Suprapubic skin (tissue), 4 donors: ENCODE results near the gene FCN2. TPM values are rescaled to one million over a fixed set of nuclear protein-coding genes. Genes with fewer than 3 reads are reported as not detected.

Experiments
- DNase-seq, 2 donors: peaks; one replicate each; pipeline ENCODE4 v3.0.0-alpha.2; 2019; ENCODE audit warnings: low spot score in 2 of 2
- H3K27ac ChIP-seq: fragments of 200-600 bp; sonication (generic); one replicate; pipeline ENCODE4 v1.5.1; 2019
- H3K27me3 ChIP-seq: fragments of 200-600 bp; sonication (generic); one replicate; pipeline ENCODE4 v1.5.1; 2019
- H3K36me3 ChIP-seq: fragments of 200-600 bp; sonication (generic); one replicate; pipeline ENCODE4 v1.5.1; 2019
- H3K4me1 ChIP-seq: fragments of 200-600 bp; sonication (generic); one replicate; pipeline ENCODE4 v1.5.1; 2019
- H3K4me3 ChIP-seq: fragments of 200-600 bp; sonication (generic); one replicate; pipeline ENCODE4 v1.5.1; 2019; ENCODE audit warnings: mild to moderate bottlenecking
- H3K9me3 ChIP-seq: fragments of 200-600 bp; sonication (generic); one replicate; pipeline ENCODE4 v1.5.1; 2019
- EP300 ChIP-seq: sonication (generic); formaldehyde crosslinking; IDR thresholded peaks from one replicate; pipeline ENCODE4 v1.6.1; 2017; ENCODE audit warnings: antibody characterized with exemption
- POLR2A ChIP-seq, 2 donors: fragments of 450-650 bp; IDR thresholded peaks; one replicate each; pipeline ENCODE4 v1.6.1; 2017; ENCODE audit warnings: antibody characterized with exemption in 2 of 2, mild to moderate bottlenecking in 2 of 2, moderate library complexity in 2 of 2
- POLR2AphosphoS5 ChIP-seq, 3 donors: sonication (generic); formaldehyde crosslinking; IDR thresholded peaks; one replicate each; pipeline ENCODE4 v1.6.1; 2017; ENCODE audit warnings: antibody characterized with exemption in 3 of 3
- WGBS: methylation state at CpG from one replicate; pipeline ENCODE4 v1.1.5; 2018; 5-methylcytosine and 5-hydroxymethylcytosine counted together
- total RNA-seq, 4 donors: library from RNA; depleted of rRNA; stranded (reverse); fragments of >200 nt; gene quantifications; one replicate each; pipeline ENCODE4 v1.1.0, GENCODE V29; 2016
- TF ChIP-seq, protein P1 (sequence below), 2 donors: fragments of 200-600 bp in 1 of 2; fragments of 450-650 bp in 1 of 2; sonication (generic) in 1 of 2; IDR thresholded peaks; one replicate each; pipeline ENCODE4 v1.5.1; 2016 to 2019; ENCODE audit warnings: antibody characterized with exemption in 2 of 2, mild to moderate bottlenecking in 1 of 2, moderate library complexity in 1 of 2

FCN2 gene
- total RNA-seq, 4 donors from 2014 or later, result 1.4 TPM; not detected in 3

DNA sequence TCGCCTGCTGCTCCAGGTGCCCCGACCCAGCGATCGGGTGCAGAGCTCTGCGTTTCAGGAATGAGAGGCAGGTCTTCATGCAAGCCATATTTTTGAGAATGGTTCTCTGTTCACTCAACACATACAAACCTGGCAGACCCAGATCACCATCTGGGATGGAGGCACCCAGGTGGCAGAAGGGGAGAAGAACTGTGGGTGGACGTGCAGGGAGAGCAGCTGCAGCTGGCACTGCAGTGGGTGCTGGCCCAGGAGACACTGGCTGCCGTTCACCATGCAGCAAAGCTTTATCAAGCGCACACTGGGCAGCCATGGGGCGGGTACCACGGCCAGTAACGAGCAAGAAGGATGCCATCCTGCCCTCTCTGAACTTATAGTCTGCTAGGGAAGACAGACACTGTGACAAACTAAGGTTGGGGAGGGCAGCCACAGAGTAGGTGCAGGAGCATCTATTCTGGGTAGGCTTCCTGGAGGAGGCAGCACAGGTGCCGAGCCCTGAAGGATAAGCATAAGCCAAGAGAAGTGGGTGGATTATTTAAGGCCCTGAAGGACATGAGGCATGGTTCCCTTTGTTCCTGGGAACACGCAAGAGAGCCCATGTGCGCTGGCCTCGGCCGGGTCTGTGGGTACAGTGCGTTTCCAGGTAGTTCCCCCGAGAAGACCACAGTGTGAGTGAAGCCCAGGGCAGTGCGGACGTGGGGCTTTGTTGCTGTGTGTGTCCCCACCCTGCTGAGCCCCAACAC lies 46.2 kb upstream of the FCN2 start:
- TF ChIP-seq POLR2AphosphoS5 (IDR thresholded peaks at IDR 0.05), result no peak
- TF ChIP-seq EP300, result no peak
- Histone ChIP-seq H3K27me3 (no peaks in the 10 kb centered on the region), H3K27ac (no peak overlapping the region), H3K9me3 (no peaks in the 10 kb centered on the region), H3K36me3 (peaks cover 32% of the 10 kb centered on the region), H3K4me1 (no peaks in the 10 kb centered on the region), H3K4me3 (no peak overlapping the region)
- 92% methylated on average over 14 of the region's 20 CpGs for WGBS
- no peak for DNase-seq

DNA sequence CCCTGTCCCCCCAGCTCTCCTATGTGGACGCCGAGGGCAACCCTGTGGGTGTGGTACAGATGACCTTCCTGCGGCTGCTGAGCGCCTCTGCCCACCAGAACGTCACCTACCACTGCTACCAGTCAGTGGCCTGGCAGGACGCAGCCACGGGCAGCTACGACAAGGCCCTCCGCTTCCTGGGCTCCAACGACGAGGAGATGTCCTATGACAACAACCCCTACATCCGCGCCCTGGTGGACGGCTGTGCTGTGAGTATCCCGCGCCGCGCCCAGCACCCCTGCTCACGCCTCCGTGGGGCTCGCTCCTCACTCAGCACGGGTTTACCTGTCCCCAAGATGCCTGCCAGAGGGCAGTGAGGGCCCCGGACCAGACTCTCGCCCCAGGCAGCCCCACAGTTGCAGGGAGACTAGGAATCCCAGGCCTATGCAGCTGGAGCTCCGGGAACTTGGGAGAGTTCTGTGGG lies 45.6 kb upstream of the FCN2 start:
- Histone ChIP-seq H3K27ac (no peak overlapping the region), H3K4me3 (no peak overlapping the region), H3K27me3 (no peaks in the 10 kb centered on the region), H3K36me3 (peaks cover 27% of the 10 kb centered on the region), H3K4me1 (no peaks in the 10 kb centered on the region), H3K9me3 (no peaks in the 10 kb centered on the region)
- no peak for DNase-seq
- TF ChIP-seq EP300, result no peak
- no peak for TF ChIP-seq POLR2AphosphoS5 (IDR thresholded peaks at IDR 0.05)
- TF ChIP-seq POLR2A (IDR thresholded peaks at IDR 0.05), result no peak
- TF ChIP-seq, protein P1, sequence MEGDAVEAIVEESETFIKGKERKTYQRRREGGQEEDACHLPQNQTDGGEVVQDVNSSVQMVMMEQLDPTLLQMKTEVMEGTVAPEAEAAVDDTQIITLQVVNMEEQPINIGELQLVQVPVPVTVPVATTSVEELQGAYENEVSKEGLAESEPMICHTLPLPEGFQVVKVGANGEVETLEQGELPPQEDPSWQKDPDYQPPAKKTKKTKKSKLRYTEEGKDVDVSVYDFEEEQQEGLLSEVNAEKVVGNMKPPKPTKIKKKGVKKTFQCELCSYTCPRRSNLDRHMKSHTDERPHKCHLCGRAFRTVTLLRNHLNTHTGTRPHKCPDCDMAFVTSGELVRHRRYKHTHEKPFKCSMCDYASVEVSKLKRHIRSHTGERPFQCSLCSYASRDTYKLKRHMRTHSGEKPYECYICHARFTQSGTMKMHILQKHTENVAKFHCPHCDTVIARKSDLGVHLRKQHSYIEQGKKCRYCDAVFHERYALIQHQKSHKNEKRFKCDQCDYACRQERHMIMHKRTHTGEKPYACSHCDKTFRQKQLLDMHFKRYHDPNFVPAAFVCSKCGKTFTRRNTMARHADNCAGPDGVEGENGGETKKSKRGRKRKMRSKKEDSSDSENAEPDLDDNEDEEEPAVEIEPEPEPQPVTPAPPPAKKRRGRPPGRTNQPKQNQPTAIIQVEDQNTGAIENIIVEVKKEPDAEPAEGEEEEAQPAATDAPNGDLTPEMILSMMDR (IDR thresholded peaks at IDR 0.05), result no peak
- WGBS, result 86% methylated on average over 14 of the region's 25 CpGs

DNA sequence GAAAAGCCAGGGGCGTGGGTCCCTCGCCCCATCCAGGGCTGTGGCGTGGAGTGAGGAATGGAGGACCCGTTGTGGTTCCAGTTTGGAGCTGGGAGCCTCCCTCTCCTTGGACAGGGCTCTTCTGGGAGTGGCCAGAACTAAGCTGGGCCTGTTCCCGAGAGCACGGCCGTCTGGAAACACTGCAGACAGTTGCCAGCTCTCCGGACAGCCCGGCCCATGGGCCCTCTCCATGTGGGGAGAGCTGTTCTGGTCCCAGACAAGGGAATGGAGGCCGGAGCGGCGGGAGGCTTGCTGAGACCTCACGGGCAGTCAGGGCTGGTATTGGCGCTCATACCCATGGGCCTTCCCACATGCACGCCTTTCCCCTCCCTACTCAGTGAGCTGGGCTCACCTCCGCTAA lies 45.2 kb upstream of the FCN2 start:
- Histone ChIP-seq H3K4me1 (no peaks in the 10 kb centered on the region), H3K4me3 (no peak overlapping the region), H3K9me3 (no peaks in the 10 kb centered on the region), H3K27ac (no peak overlapping the region), H3K36me3 (peaks cover 23% of the 10 kb centered on the region), H3K27me3 (no peaks in the 10 kb centered on the region)
- WGBS, result 86% methylated on average over 1 of the region's 16 CpGs
- DNase-seq, result no peak
- TF ChIP-seq POLR2AphosphoS5 (IDR thresholded peaks at IDR 0.05) (no peak), EP300 (no peak), POLR2A (IDR thresholded peaks at IDR 0.05) (no peak)
- TF ChIP-seq, protein P1 (IDR thresholded peaks at IDR 0.05), result no peak

DNA sequence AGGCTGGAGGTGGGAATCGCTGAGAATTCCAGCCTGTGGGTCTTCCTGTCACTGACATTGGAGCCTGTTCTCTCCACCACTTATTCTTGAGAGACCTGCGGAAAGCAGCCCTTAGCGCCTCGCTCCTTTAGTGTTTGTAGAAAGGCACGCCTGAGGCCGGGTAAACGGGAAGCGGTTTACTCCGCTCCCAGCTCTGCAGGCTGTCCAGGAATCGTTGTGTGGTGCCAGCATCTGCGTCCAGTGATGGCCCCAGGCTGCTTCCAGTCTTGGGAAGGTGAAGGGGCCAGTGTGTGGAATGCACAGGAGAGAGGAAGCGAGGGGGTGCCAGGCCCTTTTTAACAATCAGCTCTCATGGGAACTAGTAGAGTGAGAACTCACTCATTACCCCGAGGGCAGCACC lies 44.6 kb upstream of the FCN2 start:
- DNase-seq, result no peak
- H3K27ac ChIP-seq, result no peak overlapping the region
- H3K36me3 ChIP-seq, result peaks cover 19% of the 10 kb centered on the region
- WGBS, result 76% methylated on average over 11 of the region's 13 CpGs
- no peaks in the 10 kb centered on the region for H3K9me3 ChIP-seq
- no peaks in the 10 kb centered on the region for H3K27me3 ChIP-seq
- H3K4me1 ChIP-seq, result no peaks in the 10 kb centered on the region
- TF ChIP-seq POLR2A (IDR thresholded peaks at IDR 0.05) (no peak), EP300 (no peak), POLR2AphosphoS5 (IDR thresholded peaks at IDR 0.05) (no peak)
- TF ChIP-seq, protein P1 (IDR thresholded peaks at IDR 0.05), result no peak
- no peak overlapping the region for H3K4me3 ChIP-seq

DNA sequence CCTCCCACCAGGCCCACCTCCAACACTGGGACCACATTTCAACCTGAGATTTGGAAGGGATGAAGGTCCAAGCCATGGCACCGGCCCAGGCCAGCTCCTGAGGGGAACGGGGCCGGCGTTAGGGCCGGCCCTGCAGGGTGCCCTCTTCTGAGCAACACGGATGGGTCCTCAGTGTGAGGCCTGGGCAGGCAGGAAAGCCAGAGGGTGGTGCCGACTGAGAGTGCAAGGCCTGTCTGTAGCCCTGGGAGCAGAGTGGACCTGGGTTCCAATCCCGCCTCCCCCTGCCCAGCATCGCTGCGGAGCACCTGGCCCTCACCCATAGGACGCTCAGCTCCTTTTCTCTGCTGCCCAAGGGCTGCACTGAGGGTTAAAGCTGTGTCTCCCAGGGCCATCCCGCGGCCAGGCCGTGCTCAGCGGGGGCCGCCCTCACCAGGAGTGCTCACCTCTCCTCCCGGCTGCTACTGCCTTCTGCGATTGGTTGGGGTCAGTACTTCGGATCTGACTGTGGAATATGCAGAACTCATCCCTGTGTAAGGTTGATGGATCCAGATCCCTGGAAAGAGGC lies 44.1 kb upstream of the FCN2 start:
- H3K36me3 ChIP-seq, result peaks cover 22% of the 10 kb centered on the region

More for the DNA sequence above, 44.1 kb upstream of the FCN2 start:
- H3K4me3 ChIP-seq, result no peak overlapping the region
- no peak overlapping the region for H3K27ac ChIP-seq
- DNase-seq, result no peak
- H3K9me3 ChIP-seq, result no peaks in the 10 kb centered on the region
- H3K4me1 ChIP-seq, result no peaks in the 10 kb centered on the region
- TF ChIP-seq, protein P1 (IDR thresholded peaks at IDR 0.05), result no peak
- TF ChIP-seq POLR2AphosphoS5 (IDR thresholded peaks at IDR 0.05) (no peak), POLR2A (IDR thresholded peaks at IDR 0.05) (no peak), EP300 (no peak)
- H3K27me3 ChIP-seq, result no peaks in the 10 kb centered on the region
- WGBS, result 88% methylated on average over 18 of the region's 19 CpGs
